Cardiac septum (tissue), 1 donor: ENCODE measurements around the gene INPP5A. TPM values are rescaled to one million over a fixed set of nuclear protein-coding genes. Genes with fewer than 3 reads are reported as not detected.
"Not testable (repeated sequence)": the region's sequence is repeated elsewhere in the genome, so short reads cannot be mapped to it uniquely, and the experiment has no call there.

Experiments
- DNase-seq: peaks from one replicate; pipeline ENCODE4 v3.0.0-alpha.2; 2020; ENCODE audit warnings: low spot score
- intact Hi-C: fragments of 100-400 bp; cut with DNase I; formaldehyde crosslinking; loops from one replicate; pipeline ENCODE4 v1.14.0; 2022
- total RNA-seq: library from RNA; stranded (reverse); fragmentation: NEBNext Ultra II Directional; extraction: Animal tissue kit (Norgen Biotek cat#: 25700); gene quantifications from one replicate; pipeline ENCODE4 v1.2.1, GENCODE V29; 2021
- donor health status: DM: no; HTN: no; CAD: no.

INPP5A gene
- total RNA-seq, 1 donor from 2014 or later: 121 TPM

GRCh38 chr10:132571650-132572544, 34.3 kb downstream of the INPP5A start:
- intact Hi-C loops: no loop called here
- peak; percentile 86 for DNase-seq

GRCh38 chr10:132572545-132572937, 35.0 kb downstream of the INPP5A start:
- intact Hi-C loops: no loop called here
- no peak for DNase-seq

GRCh38 chr10:132572946-132573345, 35.4 kb downstream of the INPP5A start:
- DNase-seq, intact Hi-C loops: not testable (repeated sequence)

GRCh38 chr10:132574288-132574687, 36.7 kb downstream of the INPP5A start:
- DNase-seq: no peak
- intact Hi-C loops: no loop called here

GRCh38 chr10:132574783-132575319, 37.3 kb downstream of the INPP5A start:
- DNase-seq: no peak
- intact Hi-C loops: loop anchor here (5.0 kb wide), 2 partner anchors 38 to 68 kb away; partner anchors contain the start of gene INPP5A

- DNase-seq: no peak
- intact Hi-C loops: loop anchor here (2.0 to 5.0 kb wide), 3 partner anchors 38 to 117 kb away; partner anchors contain the start of gene INPP5A
These were observed 38.0 kb downstream of the INPP5A start for GRCh38 chr10:132575320-132576201.

GRCh38 chr10:132576671-132577349, 39.2 kb downstream of the INPP5A start:
- DNase-seq: no peak
- intact Hi-C loops: loop anchor here (2.0 to 5.0 kb wide), 3 partner anchors 40 to 118 kb away; partner anchors contain the start of gene INPP5A

GRCh38 chr10:132577350-132578003, 39.9 kb downstream of the INPP5A start:
- no peak for DNase-seq
- intact Hi-C loops: loop anchor here (2.0 to 5.0 kb wide), 3 partner anchors 40 to 119 kb away; partner anchors contain the start of gene INPP5A

- DNase-seq: no peak
- intact Hi-C loops: loop anchor here (5.0 kb wide), 2 partner anchors 41 to 71 kb away; partner anchors contain the start of gene INPP5A
These were observed 40.8 kb downstream of the INPP5A start for GRCh38 chr10:132578287-132578951.

GRCh38 chr10:132579027-132579859, 41.7 kb downstream of the INPP5A start:
- intact Hi-C loops: loop anchor here (5.0 kb wide), 2 partner anchors 42 to 72 kb away; partner anchors contain the start of gene INPP5A
- DNase-seq: no peak

- intact Hi-C loops: no loop called here
- DNase-seq: no peak
These were observed 42.6 kb downstream of the INPP5A start for GRCh38 chr10:132580143-132580542.

- no peak for DNase-seq
- intact Hi-C loops: no loop called here
These were observed 43.0 kb downstream of the INPP5A start for GRCh38 chr10:132580617-132581016.

- no peak for DNase-seq
- intact Hi-C loops: no loop called here
These were observed 44.5 kb downstream of the INPP5A start for GRCh38 chr10:132582137-132582536.

- DNase-seq: no peak
- intact Hi-C loops: no loop called here
These were observed 45.2 kb downstream of the INPP5A start for GRCh38 chr10:132582771-132583170.

- DNase-seq: no peak
- intact Hi-C loops: no loop called here
These were observed 45.9 kb downstream of the INPP5A start for GRCh38 chr10:132583456-132583855.

- intact Hi-C loops: no loop called here
- no peak for DNase-seq
These were observed 46.5 kb downstream of the INPP5A start for GRCh38 chr10:132584081-132584480.
